HEK293 (cell line): Measurements from ENCODE around the gene ACIN1.

Experiments used
- CTCF ChIA-PET: fragments of 350-600 bp; formaldehyde crosslinking; extraction: SDS; loops from one replicate; lab custom pipeline; 2021; ENCODE audit warnings: antibody characterized with exemption; lab: Yijun Ruan, JAX
- POLR2A ChIA-PET: fragments of 300-600 bp; formaldehyde crosslinking; extraction: SDS; loops from one replicate; lab custom pipeline; 2020; ENCODE audit warnings: antibody characterized with exemption, inconsistent platforms; lab: Yijun Ruan, JAX
- H3K27ac ChIP-seq: fragments of 200-500 bp; sonication (Bioruptor generic); 2 replicates; pipeline ENCODE4 v1.5.1; 2014; ENCODE audit warnings: low read depth, low read length, control low read depth, inconsistent platforms; ENCODE audit errors: extremely low read depth
- H3K36me3 ChIP-seq, 2 experiments: fragments of 200-500 bp in 1 of 2; sonication (Bioruptor generic) in 1 of 2; 1 replicate in 1 of 2; 2 replicates in 1 of 2; pipeline ENCODE4 v1.5.1; 2014 to 2017; ENCODE audit warnings: inconsistent platforms in 2 of 2, low read length in 2 of 2; ENCODE audit not compliant: control insufficient read depth in 2 of 2, insufficient read depth in 1 of 2
- H3K4me1 ChIP-seq: fragments of 200-500 bp; sonication (Bioruptor generic); 2 replicates; pipeline ENCODE4 v1.5.1; 2014; ENCODE audit warnings: mild to moderate bottlenecking, low read length, inconsistent platforms; ENCODE audit not compliant: control insufficient read depth, insufficient read depth
- H3K4me3 ChIP-seq: 2 replicates; pipeline ENCODE4 v1.5.1; 2011; ENCODE audit warnings: low read depth, mild to moderate bottlenecking, control low read depth, low read length, moderate library complexity
- H3K9me3 ChIP-seq: fragments of 200-500 bp; sonication (Bioruptor generic); 2 replicates; pipeline ENCODE4 v1.5.1; 2014; ENCODE audit warnings: low read depth, low read length, inconsistent platforms; ENCODE audit not compliant: control insufficient read depth, insufficient read depth
- EGR2 ChIP-seq: fragments of 450-650 bp; formaldehyde crosslinking; IDR thresholded peaks from 2 replicates; pipeline ENCODE4 v1.5.1; 2016; ENCODE audit warnings: low read depth, missing biosample characterization, missing genetic modification characterization
- ELK4 ChIP-seq: IDR thresholded peaks from 2 replicates; pipeline ENCODE4 v1.6.1; 2011; ENCODE audit warnings: mild to moderate bottlenecking, low read depth, low read length, borderline replicate concordance
- GFI1B ChIP-seq: fragments of 450-650 bp; formaldehyde crosslinking; IDR thresholded peaks from 2 replicates; pipeline ENCODE4 v1.5.1; 2016; ENCODE audit warnings: missing biosample characterization, missing genetic modification characterization
- HOXC10 ChIP-seq: sonication (generic); formaldehyde crosslinking; IDR thresholded peaks from 2 replicates; pipeline ENCODE4 v1.8.1; 2023; ENCODE audit warnings: mild to moderate bottlenecking, missing genetic modification reagents
- KLF10 ChIP-seq: fragments of 450-650 bp; IDR thresholded peaks from 2 replicates; pipeline ENCODE4 v1.5.1; 2018; ENCODE audit warnings: missing biosample characterization, mild to moderate bottlenecking, missing genetic modification characterization
- OSR2 ChIP-seq: fragments of 450-650 bp; formaldehyde crosslinking; IDR thresholded peaks from 2 replicates; pipeline ENCODE4 v1.5.1; 2016; ENCODE audit warnings: missing biosample characterization, missing genetic modification characterization
- SCRT2 ChIP-seq: fragments of 450-650 bp; formaldehyde crosslinking; IDR thresholded peaks from 2 replicates; pipeline ENCODE4 v1.5.1; 2016; ENCODE audit warnings: missing biosample characterization, missing genetic modification characterization
- WT1 ChIP-seq: fragments of 450-650 bp; formaldehyde crosslinking; IDR thresholded peaks from 2 replicates; pipeline ENCODE4 v1.5.1; 2016; ENCODE audit warnings: missing biosample characterization, missing genetic modification characterization
- ZBTB26 ChIP-seq: fragments of 450-650 bp; formaldehyde crosslinking; optimal IDR thresholded peaks from 2 replicates; pipeline ENCODE3; 2016; ENCODE audit warnings: missing biosample characterization, mild to moderate bottlenecking, missing genetic modification characterization
- ZBTB48 ChIP-seq: fragments of 450-650 bp; formaldehyde crosslinking; IDR thresholded peaks from 2 replicates; pipeline ENCODE4 v1.5.1; 2016; ENCODE audit warnings: missing biosample characterization, missing genetic modification characterization
- ZNF121 ChIP-seq: fragments of 450-650 bp; formaldehyde crosslinking; IDR thresholded peaks from 2 replicates; pipeline ENCODE4 v1.5.1; 2016; ENCODE audit warnings: missing biosample characterization, missing genetic modification characterization
- ZNF138 ChIP-seq: fragments of 450-650 bp; formaldehyde crosslinking; IDR thresholded peaks from 2 replicates; pipeline ENCODE4 v1.5.1; 2016; ENCODE audit warnings: missing biosample characterization, missing genetic modification characterization, borderline replicate concordance
- ZNF146 ChIP-seq: fragments of 450-650 bp; formaldehyde crosslinking; IDR thresholded peaks from 2 replicates; pipeline ENCODE4 v1.5.1; 2016; ENCODE audit warnings: missing biosample characterization, missing genetic modification characterization
- ZNF155 ChIP-seq: fragments of 450-650 bp; formaldehyde crosslinking; IDR thresholded peaks from 2 replicates; pipeline ENCODE4 v1.5.1; 2016; ENCODE audit warnings: missing biosample characterization, missing genetic modification characterization
- ZNF266 ChIP-seq: fragments of 450-650 bp; formaldehyde crosslinking; IDR thresholded peaks from 2 replicates; pipeline ENCODE4 v1.5.1; 2016; ENCODE audit warnings: missing biosample characterization, missing genetic modification characterization, low read depth
- ZNF354C ChIP-seq: fragments of 450-650 bp; formaldehyde crosslinking; IDR thresholded peaks from 2 replicates; pipeline ENCODE4 v1.5.1; 2016; ENCODE audit warnings: missing biosample characterization, missing genetic modification characterization, low read depth, borderline replicate concordance
- ZNF362 ChIP-seq: fragments of 450-650 bp; formaldehyde crosslinking; IDR thresholded peaks from 2 replicates; pipeline ENCODE4 v1.5.1; 2016; ENCODE audit warnings: missing biosample characterization, missing genetic modification characterization
- ZNF449 ChIP-seq: fragments of 450-650 bp; formaldehyde crosslinking; IDR thresholded peaks from 2 replicates; pipeline ENCODE4 v1.5.1; 2017; ENCODE audit warnings: missing biosample characterization, mild to moderate bottlenecking, missing genetic modification characterization, moderate library complexity
- ZNF555 ChIP-seq: fragments of 450-650 bp; formaldehyde crosslinking; conservative IDR thresholded peaks from 2 replicates; pipeline ENCODE4 v1.5.1; 2017; ENCODE audit warnings: missing biosample characterization, mild to moderate bottlenecking, missing genetic modification characterization, inconsistent platforms
- ZNF558 ChIP-seq: fragments of 450-650 bp; formaldehyde crosslinking; IDR thresholded peaks from 2 replicates; pipeline ENCODE4 v1.5.1; 2016; ENCODE audit warnings: missing biosample characterization, missing genetic modification characterization
- ZNF596 ChIP-seq: fragments of 450-650 bp; IDR thresholded peaks from 2 replicates; pipeline ENCODE4 v1.5.0; 2018; ENCODE audit warnings: missing biosample characterization, mild to moderate bottlenecking, missing genetic modification characterization, moderate library complexity
- ZNF664 ChIP-seq: fragments of 450-650 bp; formaldehyde crosslinking; IDR thresholded peaks from 2 replicates; pipeline ENCODE4 v1.5.1; 2016; ENCODE audit warnings: missing biosample characterization, missing genetic modification characterization
- ZNF701 ChIP-seq: fragments of 450-650 bp; formaldehyde crosslinking; IDR thresholded peaks from 2 replicates; pipeline ENCODE4 v1.5.1; 2016; ENCODE audit warnings: missing biosample characterization, missing genetic modification characterization
- ZNF707 ChIP-seq: fragments of 450-650 bp; formaldehyde crosslinking; IDR thresholded peaks from 2 replicates; pipeline ENCODE4 v1.5.1; 2016; ENCODE audit warnings: missing biosample characterization, missing genetic modification characterization
- ZNF837 ChIP-seq: fragments of 450-650 bp; formaldehyde crosslinking; IDR thresholded peaks from 2 replicates; pipeline ENCODE4 v1.5.1; 2016; ENCODE audit warnings: missing biosample characterization, missing genetic modification characterization
- ZSCAN4 ChIP-seq: fragments of 450-650 bp; formaldehyde crosslinking; IDR thresholded peaks from 2 replicates; pipeline ENCODE4 v1.5.1; 2017; ENCODE audit warnings: missing biosample characterization, missing genetic modification characterization

The ACIN1 gene

GRCh38 chr14:23042162-23042965 is 52.6 kb downstream of the ACIN1 start, which contains the start of gene PSMB11:
Gene PSMB11, plus strand, starts transcription at chr14:23042212. Its CDS starts 14 bp downstream, at chr14:23042226.
- Histone ChIP-seq H3K36me3 (no peaks in the 10 kb centered on the region), H3K4me1 (no peaks in the 10 kb centered on the region), H3K4me3 (no peak within 1 kb of the TSS), H3K9me3 (no peaks in the 10 kb centered on the region), H3K27ac (no peak within 1 kb of the TSS)
- POLR2A ChIA-PET, result interaction anchor here (0.8 to 1.0 kb wide), 2 partner anchors 19 to 29 kb away, joined by 3 to 5 read pairs; no protein-coding TSS in a partner anchor
- TF ChIP-seq ELK4, result no peak
- no peak for TF ChIP-seq EGR2 (tag by site-specific recombination)
- no peak for TF ChIP-seq ZNF558 (tag by site-specific recombination)
- no peak for TF ChIP-seq ZSCAN4
- no peak for TF ChIP-seq GFI1B (tag by site-specific recombination)
- TF ChIP-seq ZNF837, result no peak
- CTCF ChIA-PET, result interaction anchor here (1.2 to 3.8 kb wide), 3 partner anchors 27 to 56 kb away, joined by 5 to 22 read pairs (median 12); no protein-coding TSS in a partner anchor

- TF ChIP-seq ZNF555 (tag by site-specific recombination) (no peak), SCRT2 (tag by site-specific recombination) (no peak), ZNF701 (tag by site-specific recombination) (no peak), WT1 (tag by site-specific recombination) (no peak), ZBTB26 (tag by site-specific recombination) (no peak), ZNF664 (no peak), OSR2 (no peak), ZNF155 (tag by site-specific recombination) (no peak), ZNF362 (tag by site-specific recombination) (no peak), ZBTB48 (no peak)
- no peak overlapping the region for H3K27ac ChIP-seq
- CTCF ChIA-PET, result interaction anchor here (1.2 to 3.8 kb wide), 3 partner anchors 27 to 56 kb away, joined by 5 to 22 read pairs (median 12); no protein-coding TSS in a partner anchor
- POLR2A ChIA-PET, result interaction anchor here (1.0 kb wide), 1 partner anchor 18 kb away, joined by 5 read pairs; no protein-coding TSS in a partner anchor
- no peaks in the 10 kb centered on the region for H3K36me3 ChIP-seq
- H3K9me3 ChIP-seq, result no peaks in the 10 kb centered on the region
- H3K4me1 ChIP-seq, result no peaks in the 10 kb centered on the region
- no peak overlapping the region for H3K4me3 ChIP-seq
Observed at GRCh38 chr14:23041729-23042128, 53.2 kb downstream of the ACIN1 start.

GRCh38 chr14:23040100-23040499 is 54.8 kb downstream of the ACIN1 start:
- no peaks in the 10 kb centered on the region for H3K36me3 ChIP-seq
- no peak overlapping the region for H3K4me3 ChIP-seq
- H3K4me1 ChIP-seq, result no peaks in the 10 kb centered on the region
- H3K9me3 ChIP-seq, result no peaks in the 10 kb centered on the region
- POLR2A ChIA-PET, result interaction anchor here (0.6 to 1.1 kb wide), 2 partner anchors 25 to 33 kb away, joined by 3 to 4 read pairs; no protein-coding TSS in a partner anchor
- CTCF ChIA-PET, result interaction anchor here (0.6 to 3.4 kb wide), 9 partner anchors 15 to 272 kb away, joined by 3 to 22 read pairs (median 4); no protein-coding TSS in a partner anchor
- H3K27ac ChIP-seq, result no peak overlapping the region
- no peak for TF ChIP-seq ZNF121 (tag by site-specific recombination)
- no peak for TF ChIP-seq ZNF266 (tag by site-specific recombination)
- TF ChIP-seq ZNF138 (tag by site-specific recombination), result no peak
- no peak for TF ChIP-seq ZNF596 (tag by site-specific recombination)
- no peak for TF ChIP-seq ZNF146 (tag by site-specific recombination)
- no peak for TF ChIP-seq ZNF707 (tag by site-specific recombination)
- TF ChIP-seq KLF10, result no peak
- no peak for TF ChIP-seq SCRT2 (tag by site-specific recombination)
- no peak for TF ChIP-seq ZNF837
- no peak for TF ChIP-seq ZNF449
- TF ChIP-seq ZNF354C (tag by site-specific recombination), result no peak
- no peak for TF ChIP-seq HOXC10 (CRISPR knock-in tag)
